Right cardiac atrium (tissue), 5 donors: ENCODE data around the gene PARP2. TPM values are rescaled to one million over a fixed set of nuclear protein-coding genes. Genes with fewer than 3 reads are reported as not detected.
"Not testable (repeated sequence)": the region's sequence is repeated elsewhere in the genome, so short reads cannot be mapped to it uniquely, and the experiment has no call there.

Source experiments
- ATAC-seq, 2 donors: fragments of 200-7000 bp; cut with Tn5 transposase; one replicate each; pipeline versions ENCODE4 v1.8.0 to v1.9.1; 2020; ENCODE audit warnings: moderate library complexity in 2 of 2, mild to moderate bottlenecking in 1 of 2
- DNase-seq, 3 donors: peaks; one replicate each; pipeline ENCODE4 v3.0.0-alpha.2; 2020
- H3K27ac ChIP-seq: one replicate; pipeline ENCODE4 v1.5.1; 2013; ENCODE audit warnings: mild to moderate bottlenecking, low read length, control low read depth, moderate library complexity
- H3K27me3 ChIP-seq: one replicate; pipeline ENCODE4 v1.6.1; 2013; ENCODE audit not compliant: control insufficient read depth, insufficient read depth
- H3K4me1 ChIP-seq: one replicate; pipeline ENCODE4 v1.6.1; 2013; ENCODE audit warnings: low read length; ENCODE audit not compliant: control insufficient read depth, insufficient read depth
- H3K4me3 ChIP-seq: one replicate; pipeline ENCODE4 v1.5.1; 2013; ENCODE audit warnings: low read length, control low read depth
- H3K9me3 ChIP-seq: one replicate; pipeline ENCODE4 v1.6.1; 2013; ENCODE audit warnings: low read length; ENCODE audit not compliant: control insufficient read depth
- WGBS: extraction: QIAGEN DNeasy Blood & Tissue Kit; methylation state at CpG from one replicate; pipeline ENCODE4 v1.1.7; 2013; 5-methylcytosine and 5-hydroxymethylcytosine counted together
- intact Hi-C, 4 donors: fragments of 100-400 bp; cut with DNase I; formaldehyde crosslinking; loops; one replicate each; pipeline versions ENCODE4 v1.11.0 to v1.14.0; 2022 to 2023
- polyA plus RNA-seq: library from polyadenylated mRNA; stranded (reverse); fragments of 200-250 nt; gene quantifications from one replicate; pipeline ENCODE4 v1.2.3, GENCODE V29; 2013
- total RNA-seq, 4 donors: library from RNA; stranded (reverse); fragmentation: NEBNext Ultra II Directional; extraction: Animal tissue kit (Norgen Biotek cat#: 25700); gene quantifications; one replicate each; pipeline ENCODE4 v1.2.1, GENCODE V29; 2021
- donor health status: healthy with polysubstance abuse.
- donor health status: DM: no; HTN: yes; CAD: no.
- donor health status: DM: no; HTN: no; CAD: no.
- donor health status: DM: no; HTN: yes; CAD: no; lungs with severe emphysema.
- donor health status: DM: yes; HTN: yes; CAD: no.

Gene PARP2
- total and polyA plus RNA-seq, 5 donors, result 11.9 to 17.9 (median 15.7) TPM

DNA sequence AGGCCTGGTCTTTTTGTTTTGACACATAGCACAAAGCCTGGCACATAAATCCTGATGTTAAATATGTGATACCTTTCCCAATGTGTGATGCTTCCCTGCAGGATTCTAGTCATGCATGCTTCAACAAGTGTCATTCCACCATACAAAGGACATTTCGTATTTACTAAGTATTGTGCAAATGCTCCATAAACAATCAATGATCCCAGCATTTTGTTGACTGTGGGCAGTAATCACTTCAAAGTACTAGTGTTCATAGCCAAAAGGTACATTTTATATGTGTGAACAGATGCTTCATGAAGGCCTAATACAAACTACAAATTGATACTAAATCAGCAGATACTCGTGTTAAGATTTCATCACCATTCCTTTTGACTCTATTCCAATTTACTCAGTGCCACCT is 14.7 kb upstream of the PARP2 start:
- ATAC-seq (no peak), DNase-seq (no peak)
- Histone ChIP-seq H3K27ac (no peak overlapping the region), H3K9me3 (no peaks in the 10 kb centered on the region), H3K27me3 (no peaks in the 10 kb centered on the region), H3K4me3 (no peak overlapping the region), H3K4me1 (no peaks in the 10 kb centered on the region)
- WGBS, result 39% methylated on average over 2 of the region's 2 CpGs
- intact Hi-C loops, result loop anchor here in 2 of 4 donors (5.0 to 10.0 kb wide), 2 partner anchors 276 to 284 kb away; no protein-coding TSS in a partner anchor

DNA sequence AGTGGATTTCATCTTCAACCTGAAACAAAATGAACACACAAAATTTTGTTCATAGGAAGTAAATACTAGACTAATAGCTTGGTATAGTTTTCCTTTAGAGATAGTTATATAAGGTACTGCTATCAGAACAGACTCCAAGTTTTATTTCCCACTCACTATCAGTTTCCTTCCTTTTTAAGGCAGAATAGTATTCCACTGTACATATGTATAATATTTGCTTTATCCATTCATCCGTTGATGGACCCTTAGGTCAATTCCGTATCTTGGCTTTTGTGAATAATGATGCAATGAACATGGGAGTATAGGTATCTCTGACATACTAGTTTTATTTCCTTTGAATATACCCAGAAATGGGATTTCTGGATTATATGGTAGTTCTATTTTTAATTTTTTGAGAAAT is 14.1 kb upstream of the PARP2 start:
- intact Hi-C loops, result loop anchor here in 2 of 4 donors (5.0 to 10.0 kb wide), 2 partner anchors 275 to 283 kb away; no protein-coding TSS in a partner anchor
- no peak overlapping the region for H3K27ac ChIP-seq
- H3K27me3 ChIP-seq, result no peaks in the 10 kb centered on the region
- no peaks in the 10 kb centered on the region for H3K9me3 ChIP-seq
- DNase-seq (no peak), ATAC-seq (no peak)
- H3K4me3 ChIP-seq, result no peak overlapping the region
- H3K4me1 ChIP-seq, result no peaks in the 10 kb centered on the region
- 42% methylated on average over 2 of the region's 2 CpGs for WGBS

DNA sequence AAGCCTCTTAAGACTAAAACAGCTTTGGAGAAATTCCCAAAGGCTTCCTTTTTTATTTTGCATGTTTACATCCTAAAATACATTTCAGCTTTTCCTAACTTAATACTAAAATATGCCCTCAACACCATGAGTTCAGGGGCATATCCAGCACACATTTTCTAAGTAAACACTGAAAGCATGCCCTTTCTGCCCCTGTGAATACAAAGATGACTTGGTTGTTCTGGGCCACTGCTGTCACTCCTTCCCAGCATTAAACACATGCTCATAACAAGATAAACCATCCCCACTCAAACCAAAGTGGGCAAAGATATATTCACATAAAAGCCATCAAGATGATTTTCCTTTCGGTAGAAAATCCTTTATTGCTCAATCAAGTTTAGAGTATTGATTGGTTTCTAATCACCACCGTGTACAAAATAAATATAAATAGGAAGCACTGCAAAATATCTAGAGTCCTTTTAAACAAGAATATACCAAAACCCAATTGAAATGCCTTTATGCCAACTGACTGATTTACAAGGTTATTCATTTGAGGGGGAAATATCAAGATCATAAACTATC is 12.3 kb upstream of the PARP2 start:
- no peak for ATAC-seq
- Histone ChIP-seq H3K4me3 (no peak overlapping the region), H3K9me3 (no peaks in the 10 kb centered on the region), H3K4me1 (no peaks in the 10 kb centered on the region), H3K27me3 (no peaks in the 10 kb centered on the region), H3K27ac (no peak overlapping the region)
- intact Hi-C loops, result loop anchor here in 1 of 4 donors (5.0 kb wide), 1 partner anchor 351 kb away; the partner anchor contains the start of gene RNASE4
- 73% methylated on average over 2 of the region's 2 CpGs for WGBS
- DNase-seq, result no peak

DNA sequence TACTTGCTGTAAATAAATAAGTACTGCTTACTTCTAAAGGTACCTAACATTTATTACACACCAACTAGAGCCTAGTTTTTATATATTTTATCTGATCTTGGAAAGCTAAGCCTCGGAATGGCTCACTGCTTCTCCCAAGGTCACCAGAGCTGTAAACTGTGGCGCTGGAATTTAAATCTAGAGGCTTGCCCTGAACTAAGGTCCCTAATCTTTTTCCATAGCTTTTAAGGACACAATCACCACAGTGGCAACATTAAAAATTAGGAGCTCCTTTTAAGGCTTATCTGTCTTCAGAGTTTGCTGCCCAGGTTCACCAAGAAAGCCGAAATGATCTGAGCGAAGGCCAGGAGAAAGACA is 11.0 kb upstream of the PARP2 start:
- H3K27ac ChIP-seq, result peak overlapping the region; percentile 96
- 8% methylated on average over 4 of the region's 4 CpGs for WGBS
- H3K27me3 ChIP-seq, result no peaks in the 10 kb centered on the region
- H3K9me3 ChIP-seq, result no peaks in the 10 kb centered on the region
- no peaks in the 10 kb centered on the region for H3K4me1 ChIP-seq
- DNase-seq, result no peak
- intact Hi-C loops, result loop anchor here in 1 of 4 donors (5.0 kb wide), 1 partner anchor 350 kb away; the partner anchor contains the start of gene RNASE4
- H3K4me3 ChIP-seq, result peak overlapping the region; percentile 91
- ATAC-seq, result peak; percentile 34 to 60

DNA sequence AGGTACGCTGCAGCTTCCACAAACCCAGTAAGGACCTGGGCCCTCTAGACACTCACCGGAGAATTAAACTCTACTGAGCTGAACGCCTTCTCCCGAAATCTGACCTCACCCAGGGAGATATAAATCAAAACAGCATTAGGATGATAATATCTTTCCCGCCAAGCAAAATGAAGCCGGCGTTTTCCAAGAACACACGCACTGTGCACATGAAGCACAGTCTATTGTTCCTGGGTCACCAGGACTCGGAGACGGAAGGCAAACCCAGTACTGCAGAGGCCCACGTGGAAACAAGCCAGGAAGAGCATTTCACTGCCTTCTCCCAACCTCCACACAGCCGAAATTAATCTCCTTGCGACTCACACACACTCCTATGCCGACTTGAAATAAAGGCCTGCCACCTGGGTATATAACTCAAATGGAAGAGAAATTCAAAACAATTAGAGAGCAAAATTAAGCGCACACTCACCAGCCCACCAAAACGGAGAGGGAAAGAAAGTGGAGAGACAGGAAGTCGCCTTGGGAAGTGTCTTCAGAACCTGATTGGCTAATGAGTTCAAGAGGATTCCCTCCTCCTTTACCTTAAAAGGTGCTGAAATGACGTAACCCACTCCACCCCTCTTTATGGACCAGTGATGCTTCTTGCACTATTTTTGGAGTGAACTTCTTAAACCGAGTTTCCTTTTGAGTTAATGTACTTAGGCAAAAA is 10.5 kb upstream of the PARP2 start, which contains the start of gene CCNB1IP1:
CCNB1IP1 (minus strand) TSS at position 492 of the 706 bp plus-strand sequence. CDS start 16,756 bp downstream, outside the sequence.
- Histone ChIP-seq H3K4me1 (no peaks in the 10 kb centered on the region), H3K27ac (peak within 1 kb of the TSS; percentile 96), H3K9me3 (no peaks in the 10 kb centered on the region), H3K27me3 (no peaks in the 10 kb centered on the region), H3K4me3 (peak within 1 kb of the TSS; percentile 91)
- DNase-seq, result peak; percentile 46 to 71 (median 56)
- intact Hi-C loops, result loop anchor here in 1 of 4 donors (5.0 kb wide), 1 partner anchor 349 kb away; the partner anchor contains the start of gene RNASE4
- WGBS, result under 1% methylated on average over 19 of the region's 19 CpGs
- peak; percentile 99 for ATAC-seq

DNA sequence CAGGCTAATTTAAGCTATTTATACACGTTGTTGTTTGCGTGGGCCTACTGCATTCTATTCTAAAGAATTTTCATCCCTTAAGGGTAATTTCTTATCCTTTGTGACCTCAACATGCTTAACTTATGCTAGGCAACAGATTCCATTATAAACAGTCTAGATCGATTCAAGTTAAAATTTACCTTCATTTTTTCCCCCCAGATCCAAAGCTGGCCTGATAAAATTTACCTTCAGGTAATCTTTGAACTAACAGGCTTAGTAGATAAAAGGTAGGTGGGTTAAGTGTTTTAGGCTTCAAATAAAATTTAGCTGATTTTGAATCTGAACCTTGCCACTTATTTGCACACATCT is 10.0 kb upstream of the PARP2 start:
- Histone ChIP-seq H3K27ac (no peak overlapping the region), H3K27me3 (no peaks in the 10 kb centered on the region), H3K4me3 (peak overlapping the region; percentile 91), H3K9me3 (no peaks in the 10 kb centered on the region), H3K4me1 (no peaks in the 10 kb centered on the region)
- ATAC-seq, result no peak
- no peak for DNase-seq
- 9% methylated on average over 3 of the region's 3 CpGs for WGBS
- intact Hi-C loops, result loop anchor here in 1 of 4 donors (5.0 kb wide), 1 partner anchor 349 kb away; the partner anchor contains the start of gene RNASE4

DNA sequence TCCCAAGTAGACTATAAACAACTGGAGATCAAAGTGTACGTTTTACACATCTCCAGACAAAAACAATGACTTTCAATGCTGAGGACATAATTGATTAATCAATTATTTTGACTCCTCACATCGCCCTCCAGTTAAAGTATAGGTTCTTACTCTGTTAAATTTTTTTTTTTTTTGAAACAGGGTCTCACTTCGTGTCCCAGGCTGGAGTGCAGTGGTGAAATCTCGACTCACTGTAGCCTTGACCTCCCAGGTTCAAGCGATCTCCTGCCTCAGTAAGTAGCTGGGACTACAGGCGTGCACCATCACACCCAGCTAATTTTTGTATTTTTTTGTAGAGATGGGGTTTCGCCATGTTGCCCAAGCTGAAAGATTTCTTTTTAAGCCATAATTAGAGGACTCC is 9.4 kb upstream of the PARP2 start:
- H3K4me3 ChIP-seq, result no peak overlapping the region
- H3K4me1 ChIP-seq, result no peaks in the 10 kb centered on the region
- 78% methylated on average over 7 of the region's 7 CpGs for WGBS
- DNase-seq (no peak), ATAC-seq (no peak)
- no peaks in the 10 kb centered on the region for H3K27me3 ChIP-seq
- intact Hi-C loops, result loop anchor here in 1 of 4 donors (5.0 kb wide), 1 partner anchor 348 kb away; the partner anchor contains the start of gene RNASE4
- H3K27ac ChIP-seq, result no peak overlapping the region
- no peaks in the 10 kb centered on the region for H3K9me3 ChIP-seq

DNA sequence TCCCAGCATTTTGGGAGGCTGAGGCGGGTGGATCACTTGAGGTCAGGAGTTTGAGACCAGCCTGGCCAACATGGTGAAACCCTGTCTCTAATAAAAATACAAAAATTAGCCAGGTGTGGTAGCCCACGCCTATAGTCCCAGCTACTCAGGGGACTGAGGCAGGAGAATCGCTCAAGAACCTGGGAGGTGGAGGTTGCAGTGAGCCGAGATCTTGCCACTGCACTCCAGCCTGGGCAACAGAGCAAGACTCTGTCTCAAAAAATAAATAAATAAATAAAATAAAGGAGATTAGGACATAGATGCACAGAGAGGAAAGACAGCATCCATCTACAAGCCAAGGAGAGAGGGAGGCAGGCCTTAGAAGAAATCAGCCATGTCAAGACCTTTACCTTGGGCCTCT is 2.4 kb upstream of the PARP2 start:
- not testable (repeated sequence) for H3K27ac ChIP-seq
- 96% methylated on average over 4 of the region's 4 CpGs for WGBS
- intact Hi-C loops, result loop anchor here in 2 of 4 donors (5.0 to 10.0 kb wide), 4 partner anchors 114 to 341 kb away; partner anchors contain the start of genes RNASE4 (in 2 of the 2), APEX1 (in 1 of the 2) and OSGEP (in 1 of the 2)

DNA sequence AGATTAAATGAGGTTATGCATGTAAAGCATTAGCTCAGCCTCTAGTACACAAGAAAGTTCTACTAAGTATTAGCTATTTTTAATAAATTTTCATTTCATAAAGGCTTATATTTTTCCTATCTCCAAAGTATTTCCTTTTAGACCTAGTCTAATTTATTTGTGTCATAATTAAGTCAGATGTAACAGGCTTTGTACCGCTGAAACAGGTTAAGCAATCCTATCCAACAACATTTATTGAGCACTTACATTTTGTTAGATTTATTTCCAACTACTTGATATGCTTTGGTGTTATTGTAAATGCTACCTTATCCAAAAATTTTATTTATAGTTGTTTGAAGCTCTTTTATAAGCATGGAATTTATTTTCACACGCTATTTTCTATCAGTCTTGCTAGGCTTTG is 1.8 kb upstream of the PARP2 start:
- H3K4me3 ChIP-seq, result no peak overlapping the region

More for the DNA sequence above, 2.4 kb upstream of the PARP2 start:
- not testable (repeated sequence) for ATAC-seq, H3K9me3 ChIP-seq, H3K27me3 ChIP-seq, H3K4me1 ChIP-seq, H3K4me3 ChIP-seq, DNase-seq

DNA sequence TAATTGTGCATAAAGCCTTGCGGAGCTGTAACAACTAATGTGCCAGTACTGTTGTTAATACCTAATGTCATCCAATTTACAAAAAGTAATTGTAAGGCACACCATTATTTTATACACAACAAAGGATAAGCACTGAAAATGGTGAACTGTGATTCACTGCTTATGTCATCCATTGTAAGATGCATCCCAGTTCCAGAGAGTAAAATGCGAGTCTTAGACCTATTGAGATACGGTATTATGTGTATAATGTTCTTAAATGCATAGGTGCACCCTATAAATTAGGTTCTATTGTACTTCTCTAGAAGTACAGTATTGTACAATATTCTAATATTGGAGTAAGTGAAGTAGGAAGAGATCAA is 406 bp downstream of the PARP2 start:
- Histone ChIP-seq H3K4me3 (peak overlapping the region; percentile 48), H3K9me3 (no peaks in the 10 kb centered on the region), H3K27me3 (no peaks in the 10 kb centered on the region), H3K27ac (peak overlapping the region; percentile 56), H3K4me1 (no peaks in the 10 kb centered on the region)
- under 1% methylated on average over 3 of the region's 3 CpGs for WGBS
- ATAC-seq, result no peak
- intact Hi-C loops, result loop anchor here in 2 of 4 donors (5.0 to 10.0 kb wide), 4 partner anchors 111 to 338 kb away; partner anchors contain the start of genes RNASE4 (in 2 of the 2), APEX1 (in 1 of the 2) and OSGEP (in 1 of the 2)
- no peak for DNase-seq

More for the DNA sequence above, 1.8 kb upstream of the PARP2 start:
- no peaks in the 10 kb centered on the region for H3K4me1 ChIP-seq
- intact Hi-C loops, result loop anchor here in 2 of 4 donors (5.0 to 10.0 kb wide), 4 partner anchors 113 to 341 kb away; partner anchors contain the start of genes RNASE4 (in 2 of the 2), APEX1 (in 1 of the 2) and OSGEP (in 1 of the 2)
- ATAC-seq, result no peak
- H3K27me3 ChIP-seq, result no peaks in the 10 kb centered on the region
- no peak for DNase-seq
- H3K27ac ChIP-seq, result no peak overlapping the region
- 69% methylated on average over 2 of the region's 2 CpGs for WGBS
- H3K9me3 ChIP-seq, result no peaks in the 10 kb centered on the region

DNA sequence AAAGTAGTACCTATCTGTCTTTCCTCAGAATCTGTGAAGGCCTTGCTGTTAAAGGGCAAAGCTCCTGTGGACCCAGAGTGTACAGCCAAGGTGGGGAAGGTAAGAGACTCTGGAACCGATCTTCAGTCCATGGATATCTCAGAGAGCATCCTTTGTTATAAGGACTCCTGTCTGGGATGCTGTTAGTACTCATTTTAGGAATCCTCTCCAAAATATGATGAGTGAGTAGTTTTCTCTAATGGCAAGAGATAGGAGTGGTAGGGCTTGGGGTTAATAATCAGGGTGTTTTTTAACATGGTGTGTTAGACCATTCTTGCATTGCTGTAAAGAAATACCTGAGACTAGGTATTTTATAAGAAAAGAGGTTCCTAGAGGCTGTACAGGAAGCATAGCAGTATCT is 1.9 kb downstream of the PARP2 start:
- DNase-seq (no peak), ATAC-seq (no peak)
- H3K4me1 ChIP-seq, result no peaks in the 10 kb centered on the region
- H3K9me3 ChIP-seq, result no peaks in the 10 kb centered on the region
- no peaks in the 10 kb centered on the region for H3K27me3 ChIP-seq
- 95% methylated on average over 1 of the region's 1 CpG for WGBS
- H3K27ac ChIP-seq, result no peak overlapping the region
- intact Hi-C loops, result loop anchor here in 1 of 4 donors (10.0 kb wide), 2 partner anchors 109 to 259 kb away; partner anchors contain the start of genes APEX1 and OSGEP
- H3K4me3 ChIP-seq, result no peak overlapping the region
